SJCRH30 (cell line): ENCODE results near the gene SEC11C. TPM values are rescaled to one million over a fixed set of nuclear protein-coding genes. Genes with fewer than 3 reads are reported as not detected.
"Not testable (repeated sequence)": the region's sequence is repeated elsewhere in the genome, so short reads cannot be mapped to it uniquely, and the experiment has no call there.

ENCODE experiments used
- DNase-seq, 2 experiments: peaks; one replicate each; pipeline ENCODE4 v3.0.0-alpha.2; 2015 to 2020
- H3K27ac ChIP-seq: fragments of 250-450 bp; sonication (Bioruptor Pico); 2 replicates; pipeline ENCODE4 v1.5.1; 2020; ENCODE audit warnings: mild to moderate bottlenecking, moderate library complexity
- H3K27me3 ChIP-seq: fragments of 250-450 bp; sonication (Bioruptor Pico); 2 replicates; pipeline ENCODE4 v1.5.1; 2020; ENCODE audit warnings: mild to moderate bottlenecking, moderate library complexity
- H3K36me3 ChIP-seq: fragments of 250-450 bp; sonication (Bioruptor Pico); 2 replicates; pipeline ENCODE4 v1.5.1; 2020; ENCODE audit warnings: mild to moderate bottlenecking, moderate library complexity
- H3K4me1 ChIP-seq: fragments of 250-450 bp; sonication (Bioruptor Pico); 2 replicates; pipeline ENCODE4 v1.5.1; 2020; ENCODE audit warnings: mild to moderate bottlenecking, moderate library complexity
- H3K4me3 ChIP-seq: fragments of 250-450 bp; sonication (Bioruptor Pico); 2 replicates; pipeline ENCODE4 v1.5.1; 2020; ENCODE audit warnings: mild to moderate bottlenecking, moderate library complexity
- H3K9me3 ChIP-seq: fragments of 250-450 bp; sonication (Bioruptor Pico); replicated peaks from 2 replicates; pipeline ENCODE4 v1.5.1; 2020; ENCODE audit warnings: mild to moderate bottlenecking, moderate library complexity
- total RNA-seq: library from RNA; depleted of rRNA; stranded (reverse); fragments of >200 nt; shearing (Covaris generic); gene quantifications from 2 replicates; pipeline ENCODE4 v1.2.3, GENCODE V29; 2014

The SEC11C gene
- total RNA-seq, 1 experiment from 2014 or later: 13.2 TPM

DNA sequence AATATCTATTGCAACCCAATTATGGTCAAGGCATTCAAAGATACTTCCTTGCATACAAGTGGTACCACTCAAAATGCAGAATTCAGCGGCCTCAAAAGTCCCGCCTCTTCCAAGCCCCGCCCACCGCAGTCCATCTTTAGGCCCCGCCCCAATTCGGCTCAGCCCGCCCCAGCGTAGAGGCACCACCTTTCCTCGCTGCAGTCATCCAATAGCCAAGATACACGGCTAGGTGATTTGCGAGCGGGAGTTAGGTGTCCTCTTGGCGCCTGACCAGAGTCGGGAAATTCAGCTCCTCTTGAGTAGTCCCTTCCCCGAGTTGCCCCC is 431 bp upstream of the SEC11C start:
- H3K9me3 ChIP-seq: no peaks in the 10 kb centered on the region
- H3K27me3 ChIP-seq: no peaks in the 10 kb centered on the region
- H3K27ac ChIP-seq: peak overlapping the region; percentile 70
- no peaks in the 10 kb centered on the region for H3K4me1 ChIP-seq
- H3K36me3 ChIP-seq: no peaks in the 10 kb centered on the region
- peak overlapping the region; percentile 74 for H3K4me3 ChIP-seq
- peak; percentile 78 to 85 for DNase-seq

DNA sequence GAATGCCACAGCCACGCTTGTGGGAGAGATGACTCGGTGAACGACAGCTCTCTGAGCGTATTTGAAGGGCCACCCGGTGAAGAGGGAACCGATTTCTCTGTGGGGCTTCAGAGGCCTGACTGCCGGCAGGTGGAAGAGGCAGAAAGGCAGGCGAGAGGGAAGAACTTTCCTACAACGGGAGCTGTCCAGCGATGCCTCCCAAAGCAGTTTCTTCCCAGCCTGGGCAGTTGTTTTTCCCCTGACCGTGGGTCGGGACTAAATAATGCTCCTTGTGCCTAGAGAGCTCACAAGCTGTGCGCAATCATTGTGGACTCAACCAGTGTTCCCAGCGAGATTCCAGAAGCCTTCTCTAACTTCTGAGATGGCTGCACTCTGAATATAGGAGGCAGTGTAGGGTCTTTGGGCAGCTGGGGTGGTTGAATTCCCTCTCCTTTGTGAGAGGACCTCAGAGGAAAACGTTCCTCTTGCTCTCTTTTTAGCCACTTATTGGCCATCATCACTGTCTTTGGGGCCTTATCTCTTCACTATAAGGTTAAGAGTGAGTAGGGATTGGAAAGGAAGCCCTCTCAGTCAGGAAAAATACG is 710 bp downstream of the SEC11C start:
- Histone ChIP-seq H3K4me1 (no peaks in the 10 kb centered on the region), H3K4me3 (peak overlapping the region; percentile 74), H3K36me3 (no peaks in the 10 kb centered on the region), H3K27ac (no peak overlapping the region), H3K27me3 (no peaks in the 10 kb centered on the region), H3K9me3 (no peaks in the 10 kb centered on the region)
- peak; percentile 5 to 28 for DNase-seq

DNA sequence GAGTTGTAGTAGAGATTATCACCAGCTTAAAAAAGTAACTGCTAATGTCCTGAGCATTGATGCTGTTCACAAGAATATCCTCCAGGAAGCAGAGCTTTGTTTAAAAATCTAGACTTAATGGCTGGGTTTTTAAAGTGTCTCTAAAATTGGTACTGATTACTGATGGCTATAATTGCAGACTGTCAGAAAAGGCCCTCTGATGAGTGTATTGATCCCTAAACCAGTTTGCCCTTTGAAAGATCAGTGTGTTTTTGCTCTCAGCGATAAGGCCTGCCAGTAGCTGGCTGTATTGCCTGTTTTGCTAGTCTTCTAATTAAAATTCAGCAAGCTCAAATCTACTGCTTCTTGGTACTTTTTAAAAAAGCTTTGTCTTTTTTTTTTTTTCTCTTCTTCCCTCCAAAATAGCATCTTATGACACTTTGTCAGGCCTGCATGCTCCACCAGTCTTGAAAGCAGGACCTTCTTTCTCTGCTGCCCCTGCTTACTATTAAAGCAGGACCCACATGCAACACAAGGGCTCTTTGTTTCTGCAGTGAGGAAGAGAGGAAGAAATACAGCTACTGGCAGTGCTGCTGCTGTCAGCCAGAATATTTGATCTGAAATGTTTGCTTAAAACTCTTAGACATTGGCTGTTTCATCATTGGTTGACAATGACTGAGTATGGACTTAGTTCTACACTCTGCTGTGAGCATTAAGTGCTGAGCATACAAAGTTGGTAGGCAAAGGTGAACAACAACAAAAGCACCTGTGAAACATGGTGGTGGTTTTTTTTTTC is 1.8 kb downstream of the SEC11C start:
- no peaks in the 10 kb centered on the region for H3K36me3 ChIP-seq
- no peak for DNase-seq
- no peak overlapping the region for H3K4me3 ChIP-seq
- H3K27me3 ChIP-seq: no peaks in the 10 kb centered on the region
- no peaks in the 10 kb centered on the region for H3K9me3 ChIP-seq
- H3K27ac ChIP-seq: no peak overlapping the region
- H3K4me1 ChIP-seq: no peaks in the 10 kb centered on the region

DNA sequence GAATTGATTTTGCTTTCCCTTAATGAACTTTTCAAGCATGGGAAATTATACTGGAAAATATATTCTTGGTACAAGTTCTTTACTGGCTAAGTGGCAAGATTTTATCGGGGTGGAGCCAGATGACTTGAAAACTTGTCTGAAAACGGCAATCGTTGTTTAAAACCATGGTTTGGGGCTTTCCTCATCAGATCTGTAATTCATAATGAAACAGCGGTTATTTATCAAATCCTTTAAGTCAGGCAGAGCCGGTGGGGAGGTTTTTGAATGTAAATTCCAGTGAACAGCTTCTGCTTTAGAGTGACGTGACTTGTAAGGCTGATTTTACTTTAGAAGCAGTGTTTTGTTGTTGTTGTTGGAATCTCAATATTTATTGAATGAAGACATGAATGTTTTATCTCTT is 2.6 kb downstream of the SEC11C start:
- H3K27ac ChIP-seq: no peak overlapping the region
- no peaks in the 10 kb centered on the region for H3K9me3 ChIP-seq
- no peaks in the 10 kb centered on the region for H3K4me1 ChIP-seq
- H3K36me3 ChIP-seq: no peaks in the 10 kb centered on the region
- no peaks in the 10 kb centered on the region for H3K27me3 ChIP-seq
- no peak overlapping the region for H3K4me3 ChIP-seq
- no peak for DNase-seq

DNA sequence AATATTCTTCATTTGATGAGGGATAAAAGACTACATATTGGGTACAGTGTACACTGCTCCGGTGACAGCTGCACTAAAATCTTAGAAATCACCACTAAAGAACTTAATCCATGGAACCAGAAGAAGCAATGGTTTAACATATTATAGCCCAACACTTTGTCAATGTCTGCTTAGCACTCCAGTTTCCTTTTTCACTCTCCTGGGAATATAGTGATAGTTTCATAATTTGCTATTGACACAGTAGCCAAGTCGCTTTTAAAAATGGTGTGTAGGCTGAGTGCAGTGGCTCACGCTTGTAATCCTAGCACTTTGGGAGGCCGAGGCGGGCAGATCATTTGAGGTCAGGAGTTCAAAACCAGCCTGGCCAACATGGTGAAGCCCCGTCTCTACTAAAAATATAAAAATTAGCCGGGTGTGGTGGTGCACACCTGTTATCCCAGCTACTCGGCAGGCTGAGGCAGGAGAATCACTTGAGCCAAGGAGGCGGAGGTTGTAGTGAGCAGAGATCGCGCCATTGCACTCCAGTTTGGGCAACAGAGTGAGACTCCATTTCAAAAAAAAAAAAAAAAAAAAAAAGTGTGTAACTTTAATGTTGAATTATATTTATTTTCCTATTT is 3.2 kb downstream of the SEC11C start:
- H3K27me3 ChIP-seq, H3K9me3 ChIP-seq, H3K27ac ChIP-seq, H3K4me1 ChIP-seq, H3K4me3 ChIP-seq, H3K36me3 ChIP-seq: not testable (repeated sequence)
- DNase-seq: peak in 1 of 2 experiments; percentile 2

DNA sequence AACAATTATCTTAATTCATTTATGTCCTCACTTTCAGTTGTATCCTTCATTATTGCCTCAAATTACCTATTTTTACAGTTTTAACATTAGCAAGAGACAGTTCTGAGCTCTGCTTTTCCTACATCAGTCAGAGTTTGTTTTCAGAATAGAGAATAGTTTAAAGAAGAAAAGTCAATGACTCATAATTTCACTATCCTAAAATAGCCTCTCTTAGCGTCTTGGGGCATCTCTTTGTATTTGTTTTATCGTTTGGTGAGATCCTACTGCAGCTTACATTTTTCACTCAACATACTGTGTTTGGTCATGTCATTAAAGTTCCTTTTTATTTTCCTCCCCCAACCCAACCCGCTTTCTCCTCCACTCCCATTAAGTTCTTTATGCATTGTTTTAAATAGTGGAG is 3.8 kb downstream of the SEC11C start:
- Histone ChIP-seq H3K4me3 (no peak overlapping the region), H3K27me3 (no peaks in the 10 kb centered on the region), H3K27ac (no peak overlapping the region), H3K36me3 (no peaks in the 10 kb centered on the region), H3K4me1 (no peaks in the 10 kb centered on the region), H3K9me3 (no peaks in the 10 kb centered on the region)
- DNase-seq: no peak

DNA sequence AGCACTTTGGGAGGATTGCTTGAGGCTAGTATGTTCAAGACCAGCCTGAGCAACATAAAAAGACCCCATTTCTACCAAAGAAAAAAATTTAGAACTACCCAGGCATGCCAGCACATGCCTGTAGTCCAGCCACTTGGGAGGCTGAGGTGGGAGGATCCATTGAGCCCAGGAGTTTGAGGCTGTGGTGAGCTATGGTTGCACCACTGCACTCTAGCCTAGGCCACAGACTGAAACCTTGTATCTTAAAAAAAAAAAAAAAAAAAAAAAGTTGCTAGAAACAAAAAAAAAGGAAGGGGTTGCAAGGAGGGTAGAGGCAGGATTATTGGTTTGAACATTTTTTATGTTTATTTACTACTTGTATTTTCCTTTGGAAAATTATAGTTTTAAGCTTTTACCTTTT is 4.8 kb downstream of the SEC11C start:
- H3K4me1 ChIP-seq: no peaks in the 10 kb centered on the region
- no peak overlapping the region for H3K27ac ChIP-seq
- H3K4me3 ChIP-seq: no peak overlapping the region
- H3K9me3 ChIP-seq: no peaks in the 10 kb centered on the region
- no peaks in the 10 kb centered on the region for H3K36me3 ChIP-seq
- no peak for DNase-seq
- no peaks in the 10 kb centered on the region for H3K27me3 ChIP-seq

DNA sequence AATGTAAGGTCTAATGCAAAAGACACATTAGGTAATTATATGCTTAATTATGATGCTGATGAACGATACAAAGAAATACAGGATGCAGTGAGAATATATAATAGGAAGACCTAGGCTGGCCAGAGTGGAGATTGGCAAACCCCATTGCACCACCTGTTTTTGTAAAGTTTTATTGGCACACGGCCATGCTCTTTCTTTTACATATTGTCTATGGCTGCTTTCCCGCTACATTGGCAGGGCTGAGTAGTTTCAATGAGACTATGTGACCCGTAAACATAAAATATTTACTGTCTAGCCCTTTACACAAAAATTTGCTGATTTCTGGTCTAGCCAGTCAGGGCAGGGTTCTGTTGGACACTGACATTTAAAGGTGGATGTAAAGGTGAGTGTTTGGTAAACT is 5.4 kb downstream of the SEC11C start:
- H3K4me1 ChIP-seq: no peaks in the 10 kb centered on the region

DNA sequence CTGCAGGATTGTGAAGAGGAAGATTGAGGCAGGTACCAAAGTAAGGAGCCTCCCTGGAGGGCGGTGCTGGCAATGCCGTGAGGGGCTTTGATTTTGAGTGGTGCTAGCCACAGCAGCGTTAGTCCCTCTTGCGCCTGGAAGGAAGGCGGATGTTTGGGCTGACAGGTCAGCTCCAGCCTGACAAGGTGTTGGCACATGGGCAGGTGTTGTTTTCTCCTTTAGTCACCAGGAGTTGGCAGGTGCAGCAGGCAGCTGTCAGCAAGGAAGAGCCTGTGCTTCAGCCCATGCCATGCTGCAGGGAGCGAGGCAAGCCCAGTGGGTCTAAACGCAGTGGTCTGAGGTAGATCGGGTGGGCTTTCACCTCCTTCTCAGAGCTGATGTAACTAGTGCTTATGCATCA is 8.5 kb downstream of the SEC11C start:
- no peak for DNase-seq
- Histone ChIP-seq H3K9me3 (no peaks in the 10 kb centered on the region), H3K27ac (no peak overlapping the region), H3K4me1 (no peaks in the 10 kb centered on the region), H3K4me3 (no peak overlapping the region), H3K27me3 (no peaks in the 10 kb centered on the region), H3K36me3 (no peaks in the 10 kb centered on the region)

More for the DNA sequence above, 5.4 kb downstream of the SEC11C start:
- Histone ChIP-seq H3K4me3 (no peak overlapping the region), H3K27me3 (no peaks in the 10 kb centered on the region), H3K9me3 (no peaks in the 10 kb centered on the region), H3K36me3 (no peaks in the 10 kb centered on the region), H3K27ac (no peak overlapping the region)
- no peak for DNase-seq

DNA sequence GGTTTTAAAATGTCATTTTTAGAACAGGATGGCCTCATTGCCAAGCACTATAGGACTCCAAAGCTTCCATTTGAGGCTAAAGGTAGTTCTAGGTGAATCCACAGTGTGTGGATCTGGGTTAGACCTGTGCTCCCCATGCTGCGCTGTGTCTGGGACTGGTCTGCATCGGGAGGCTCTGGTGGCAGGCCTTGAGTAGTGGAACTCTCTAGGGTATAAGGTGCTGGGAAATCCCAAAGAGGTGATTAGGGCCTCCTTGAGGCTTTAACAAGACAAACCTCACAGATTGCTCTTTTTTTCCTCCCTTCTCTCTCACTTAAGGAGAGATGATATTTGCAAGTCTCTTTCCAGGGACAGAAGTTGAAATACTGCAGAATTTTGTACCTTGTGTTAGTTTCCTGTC is 9.3 kb downstream of the SEC11C start:
- Histone ChIP-seq H3K36me3 (no peaks in the 10 kb centered on the region), H3K4me3 (no peak overlapping the region), H3K27me3 (no peaks in the 10 kb centered on the region), H3K27ac (no peak overlapping the region), H3K4me1 (no peaks in the 10 kb centered on the region), H3K9me3 (no peaks in the 10 kb centered on the region)
- DNase-seq: no peak

DNA sequence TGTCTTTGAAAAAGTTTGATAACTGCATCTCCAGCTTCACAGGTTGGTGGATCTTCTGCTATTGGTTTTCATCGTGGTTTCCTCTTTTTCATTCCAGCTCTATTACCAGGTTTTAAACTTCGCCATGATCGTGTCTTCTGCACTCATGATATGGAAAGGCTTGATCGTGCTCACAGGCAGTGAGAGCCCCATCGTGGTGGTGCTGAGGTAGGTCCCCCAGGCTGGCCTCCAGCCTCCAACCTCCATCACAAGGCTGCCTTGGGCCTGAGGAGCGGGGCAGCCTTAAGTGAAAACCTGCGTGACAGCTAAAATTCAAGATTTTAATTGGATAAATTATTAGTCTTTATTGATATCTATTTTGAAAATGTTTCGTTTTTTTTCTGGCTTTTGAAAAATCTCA is 9.7 kb downstream of the SEC11C start:
- H3K36me3 ChIP-seq: no peaks in the 10 kb centered on the region
- DNase-seq: no peak
- no peaks in the 10 kb centered on the region for H3K9me3 ChIP-seq
- H3K4me1 ChIP-seq: no peaks in the 10 kb centered on the region
- no peak overlapping the region for H3K4me3 ChIP-seq
- H3K27ac ChIP-seq: no peak overlapping the region
- H3K27me3 ChIP-seq: no peaks in the 10 kb centered on the region

DNA sequence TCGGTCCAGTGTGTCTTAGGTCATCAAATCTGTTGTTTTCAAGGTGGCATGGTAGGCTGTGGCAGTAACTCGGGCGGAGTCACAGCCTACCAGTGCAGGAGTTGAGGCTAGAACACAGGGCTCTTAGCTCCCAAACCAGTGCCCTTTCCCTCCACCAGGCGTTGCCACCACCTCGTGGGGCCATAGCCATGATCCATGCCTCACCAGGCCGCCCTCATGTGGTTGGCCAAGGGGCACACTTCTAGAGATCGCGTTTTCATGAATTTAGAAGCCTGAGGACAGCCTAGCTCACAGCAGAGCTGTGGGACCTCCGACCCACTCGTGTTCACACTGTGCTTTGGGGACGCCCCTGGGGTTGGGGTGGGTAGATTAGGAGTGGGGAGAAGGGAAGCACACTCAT is 10.6 kb downstream of the SEC11C start:
- DNase-seq: no peak
- Histone ChIP-seq H3K27ac (no peak overlapping the region), H3K4me1 (no peaks in the 10 kb centered on the region), H3K27me3 (no peaks in the 10 kb centered on the region), H3K9me3 (no peaks in the 10 kb centered on the region), H3K36me3 (no peaks in the 10 kb centered on the region), H3K4me3 (no peak overlapping the region)

DNA sequence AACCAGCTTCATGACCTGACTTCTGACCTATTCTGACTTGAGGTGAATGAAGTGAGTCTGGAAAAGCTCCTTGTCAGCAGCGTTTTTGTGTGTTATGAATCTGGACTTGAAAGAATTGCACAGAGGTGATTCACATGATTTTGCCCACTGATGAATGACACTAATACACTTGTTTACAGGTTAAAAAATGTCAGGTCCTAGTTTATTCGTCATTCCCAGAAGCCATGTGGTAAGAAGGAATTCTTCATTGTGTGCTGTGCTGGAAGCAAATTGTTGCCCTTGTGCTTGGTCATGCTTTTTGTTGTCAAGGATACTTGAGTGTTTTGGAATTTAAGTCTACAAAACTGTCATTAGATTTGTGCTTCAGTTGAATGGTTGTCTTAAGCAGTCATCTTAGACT is 15.5 kb downstream of the SEC11C start:
- Histone ChIP-seq H3K4me1 (no peaks in the 10 kb centered on the region), H3K36me3 (no peaks in the 10 kb centered on the region), H3K9me3 (no peaks in the 10 kb centered on the region), H3K27me3 (no peaks in the 10 kb centered on the region), H3K27ac (no peak overlapping the region), H3K4me3 (no peak overlapping the region)
- no peak for DNase-seq

DNA sequence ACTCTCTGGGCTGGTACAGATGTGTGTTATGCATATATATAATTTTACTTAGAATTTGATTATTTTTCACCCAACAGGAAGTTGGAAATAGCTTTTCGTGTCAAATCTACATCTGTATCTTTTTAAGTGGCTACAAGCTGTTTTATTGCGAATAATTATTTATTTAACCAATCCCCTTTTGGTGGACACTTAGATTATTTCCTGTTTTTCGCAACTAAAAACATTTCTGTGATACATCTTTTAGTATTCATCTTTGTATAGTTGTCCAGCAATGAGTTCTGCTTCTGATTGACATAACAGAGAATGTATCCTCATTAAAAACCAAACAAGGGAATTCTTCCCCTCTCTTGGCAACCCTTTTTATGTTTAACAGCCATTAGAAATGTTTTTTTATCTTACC is 16.6 kb downstream of the SEC11C start:
- H3K4me1 ChIP-seq: no peaks in the 10 kb centered on the region

DNA sequence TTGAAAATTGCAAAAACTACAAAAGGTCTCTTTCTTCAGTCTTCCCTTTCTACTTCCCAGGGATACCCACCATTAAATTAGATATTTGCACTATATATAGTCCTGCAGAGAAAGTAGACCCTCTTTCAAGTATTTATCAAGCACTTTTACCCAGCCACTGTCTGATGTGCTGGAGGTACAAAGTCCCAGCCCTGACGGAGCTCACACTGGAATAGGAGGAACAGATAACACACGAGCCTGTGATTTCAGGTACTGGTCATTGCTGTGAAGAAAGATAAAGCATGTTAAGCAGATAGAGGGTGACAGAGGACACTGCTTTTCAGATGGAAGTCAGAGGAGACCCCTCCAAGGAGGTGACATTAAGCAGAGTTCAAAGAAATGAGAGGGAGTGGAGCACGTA is 19.6 kb downstream of the SEC11C start:
- Histone ChIP-seq H3K4me3 (no peak overlapping the region), H3K27me3 (no peaks in the 10 kb centered on the region), H3K9me3 (no peaks in the 10 kb centered on the region), H3K4me1 (no peaks in the 10 kb centered on the region), H3K36me3 (no peaks in the 10 kb centered on the region), H3K27ac (no peak overlapping the region)
- no peak for DNase-seq

More for the DNA sequence above, 16.6 kb downstream of the SEC11C start:
- H3K36me3 ChIP-seq: no peaks in the 10 kb centered on the region
- no peaks in the 10 kb centered on the region for H3K9me3 ChIP-seq
- DNase-seq: no peak
- no peak overlapping the region for H3K4me3 ChIP-seq
- H3K27me3 ChIP-seq: no peaks in the 10 kb centered on the region
- H3K27ac ChIP-seq: no peak overlapping the region

DNA sequence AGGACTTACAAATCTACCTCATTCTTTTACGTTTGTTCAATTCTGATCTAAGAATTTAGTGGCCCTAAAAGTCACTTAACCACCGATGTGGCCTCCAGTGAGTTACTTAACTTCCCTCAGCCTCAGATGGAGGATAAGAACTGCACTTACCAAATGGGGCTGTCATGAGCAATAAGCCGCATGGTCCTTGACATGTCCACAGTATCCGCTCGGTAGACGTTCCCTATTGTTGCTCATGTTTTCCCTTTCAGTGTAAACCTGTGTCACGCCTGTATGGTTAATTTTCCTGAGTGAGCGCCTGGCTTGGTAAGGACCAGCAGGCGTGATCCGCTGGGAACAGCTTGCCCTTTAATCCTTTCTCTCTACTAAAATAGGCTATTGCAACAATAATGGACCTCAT is 20.3 kb downstream of the SEC11C start:
- DNase-seq: no peak
- Histone ChIP-seq H3K27ac (no peak overlapping the region), H3K4me1 (no peaks in the 10 kb centered on the region), H3K9me3 (no peaks in the 10 kb centered on the region), H3K4me3 (no peak overlapping the region), H3K27me3 (no peaks in the 10 kb centered on the region), H3K36me3 (no peaks in the 10 kb centered on the region)
